GM12878 (cell line): Measurements from ENCODE around the gene ACACB. TPM values are rescaled to one million over a fixed set of nuclear protein-coding genes. Genes with fewer than 3 reads are reported as not detected.

Source experiments
- DPF2 ChIP-seq: fragments of 450-650 bp; IDR thresholded peaks from 2 replicates; pipeline ENCODE4 v1.6.1; 2017; ENCODE audit warnings: mild to moderate bottlenecking
- E2F8 ChIP-seq: fragments of 450-650 bp; IDR thresholded peaks from 2 replicates; pipeline ENCODE4 v1.6.1; 2018; ENCODE audit warnings: mild to moderate bottlenecking, low read depth, moderate library complexity; ENCODE audit not compliant: partially characterized antibody
- HDAC6 ChIP-seq: fragments of 200-600 bp; sonication (generic); IDR thresholded peaks from one replicate; pipeline ENCODE4 v1.8.0; 2017; ENCODE audit warnings: antibody characterized with exemption; ENCODE audit not compliant: unreplicated experiment
- RELA ChIP-seq: fragments of 450-650 bp; IDR thresholded peaks from 2 replicates; pipeline ENCODE4 v1.8.0; 2014; ENCODE audit warnings: borderline replicate concordance; ENCODE audit not compliant: partially characterized antibody
- RELB ChIP-seq: fragments of 450-650 bp; IDR thresholded peaks from 2 replicates; pipeline ENCODE4 v1.6.1; 2017; ENCODE audit warnings: low read depth, mild to moderate bottlenecking, moderate library complexity
- USF2 ChIP-seq: IDR thresholded peaks from 2 replicates; pipeline ENCODE4 v1.6.1; 2011; ENCODE audit warnings: low read depth, low read length, improper control_type of control experiment, borderline replicate concordance
- polyA plus RNA-seq, 11 experiments: library from polyadenylated mRNA; depleted of rRNA in 4 of 11; unstranded in 6 of 11; stranded (reverse) in 5 of 11; fragments of >200 nt; fragmentation: Nextera tagmentation in 4 of 11; fragmentation: Illumina TruSeq in 1 of 11; extraction: Ambion mirVana in 4 of 11; extraction: Trizol in 1 of 11; gene quantifications; 1 replicate in 1 of 11; 2 replicates in 10 of 11; pipeline versions ENCODE4 v1.2.1 to v1.2.3, GENCODE V29; 2011 to 2016; ENCODE audit warnings: inconsistent platforms in 2 of 11, missing spikeins in 2 of 11, low read depth in 1 of 11
- total RNA-seq, 4 experiments: library from RNA; depleted of rRNA in 3 of 4; stranded (reverse); fragments of >200 nt in 3 of 4; fragmentation: Illumina TruSeq in 1 of 4; extraction: Trizol in 1 of 4; gene quantifications; 2 replicates each; pipeline versions ENCODE4 v1.2.1 to v1.2.3, GENCODE V29; 2013 to 2021

Gene ACACB
- total and polyA plus RNA-seq, 10 of the 15 experiments (the other 5 are each of a cell fraction or from before 2014, with no cell fraction given) = 0.05 to 1.9 (median 0.38) TPM; not detected in 2

- TF ChIP-seq USF2 = no peak
- TF ChIP-seq RELB = no peak
- no peak for TF ChIP-seq HDAC6
- no peak for TF ChIP-seq RELA
- TF ChIP-seq DPF2 = no peak
- TF ChIP-seq E2F8 = no peak
These were observed 11.3 kb downstream of the ACACB start (continued) for GRCh38 chr12:109127533-109128242.
